Body of pancreas (tissue), 4 donors: Measurements from ENCODE around the gene ALX4. TPM values are rescaled to one million over a fixed set of nuclear protein-coding genes. Genes with fewer than 3 reads are reported as not detected.
A peak's percentile ranks its signal among the peaks of the same experiment; 100 is the strongest.

Experiments
- ATAC-seq: fragments of 150-250 bp; one replicate; pipeline ENCODE4 v1.9.1; 2016
- DNase-seq, 4 donors: peaks; one replicate each; pipeline ENCODE4 v3.0.0-alpha.2; 2019
- H3K27ac ChIP-seq, 4 donors: fragments of 200-600 bp; sonication (generic); 1 replicate in 3 of 4; 2 replicates in 1 of 4; pipeline versions ENCODE4 v1.5.1 to v1.6.1; 2016 to 2019; ENCODE audit warnings: mild to moderate bottlenecking in 1 of 4, mixed read lengths in 1 of 4, moderate library complexity in 1 of 4
- H3K27me3 ChIP-seq, 2 donors: fragments of 200-600 bp; sonication (generic); one replicate each; pipeline ENCODE4 v1.6.0; 2016; ENCODE audit warnings: mild to moderate bottlenecking in 1 of 2
- H3K36me3 ChIP-seq, 2 donors: fragments of 200-600 bp; sonication (generic); replicated peaks in 1 of 2; 2 replicates each; pipeline ENCODE4 v1.5.1; 2016; ENCODE audit warnings: low read depth in 2 of 2; ENCODE audit not compliant: insufficient read depth in 1 of 2
- H3K4me1 ChIP-seq: fragments of 200-600 bp; sonication (generic); one replicate; pipeline ENCODE4 v1.6.0; 2016
- H3K4me3 ChIP-seq, 2 donors: fragments of 200-600 bp; sonication (generic); 1 replicate in 1 of 2; 2 replicates in 1 of 2; pipeline ENCODE4 v1.5.1; 2016 to 2019
- H3K9me3 ChIP-seq, 3 donors: fragments of 200-600 bp; sonication (generic); 1 replicate in 2 of 3; 2 replicates in 1 of 3; pipeline ENCODE4 v1.5.1; 2016
- POLR2A ChIP-seq, 3 donors: fragments of 450-650 bp; IDR thresholded peaks; one replicate each; pipeline ENCODE4 v1.6.1; 2016; ENCODE audit warnings: antibody characterized with exemption in 3 of 3, mild to moderate bottlenecking in 2 of 3
- WGBS, 2 donors: methylation state at CpG; one replicate each; pipeline ENCODE4 v1.1.5; 2017; 5-methylcytosine and 5-hydroxymethylcytosine counted together
- intact Hi-C: fragments of 100-400 bp; cut with DNase I; formaldehyde crosslinking; loops from one replicate; pipeline ENCODE4 v1.15.1; 2023
- total RNA-seq, 2 donors: library from RNA; depleted of rRNA; stranded (reverse); fragments of >200 nt; gene quantifications; one replicate each; pipeline ENCODE4 v1.1.0, GENCODE V29; 2016
- TF ChIP-seq, protein P1 (sequence below), 7 experiments: fragments of 450-650 bp in 4 of 7; fragments of 200-600 bp in 3 of 7; sonication (generic) in 3 of 7; IDR thresholded peaks; one replicate each; pipeline ENCODE4 v1.5.1; 2016 to 2019; ENCODE audit warnings: antibody characterized with exemption in 7 of 7

The ALX4 gene
- total RNA-seq, 2 donors from 2014 or later, result not detected

DNA sequence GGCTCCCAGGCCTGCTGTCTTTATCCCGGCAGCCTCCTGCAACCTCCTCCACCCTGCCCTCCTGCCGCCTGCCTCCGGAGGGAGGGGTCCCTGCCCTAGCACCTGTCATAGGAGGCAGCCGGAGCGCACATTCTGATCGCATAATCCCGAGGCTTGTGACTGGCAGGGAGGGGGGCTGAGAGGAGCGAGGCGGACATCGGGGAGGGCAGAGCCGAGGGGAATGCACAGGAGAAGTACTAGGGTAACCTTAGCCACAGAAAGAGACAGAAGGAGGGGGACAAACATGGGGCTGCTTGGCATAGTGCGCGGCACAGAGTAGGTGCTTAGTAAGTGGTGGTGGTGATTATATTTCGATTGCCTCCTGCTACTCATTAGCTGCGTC is 9.2 kb upstream of the ALX4 start:
- ATAC-seq, result no peak
- Histone ChIP-seq H3K4me3 (no peak overlapping the region), H3K4me1 (peaks cover 18% of the 10 kb centered on the region), H3K27me3 (peaks cover 0 to 40% of the 10 kb centered on the region in 2 donors), H3K36me3 (no peaks in the 10 kb centered on the region), H3K9me3 (no peaks in the 10 kb centered on the region), H3K27ac (no peak overlapping the region)
- DNase-seq, result no peak
- TF ChIP-seq, protein P1, sequence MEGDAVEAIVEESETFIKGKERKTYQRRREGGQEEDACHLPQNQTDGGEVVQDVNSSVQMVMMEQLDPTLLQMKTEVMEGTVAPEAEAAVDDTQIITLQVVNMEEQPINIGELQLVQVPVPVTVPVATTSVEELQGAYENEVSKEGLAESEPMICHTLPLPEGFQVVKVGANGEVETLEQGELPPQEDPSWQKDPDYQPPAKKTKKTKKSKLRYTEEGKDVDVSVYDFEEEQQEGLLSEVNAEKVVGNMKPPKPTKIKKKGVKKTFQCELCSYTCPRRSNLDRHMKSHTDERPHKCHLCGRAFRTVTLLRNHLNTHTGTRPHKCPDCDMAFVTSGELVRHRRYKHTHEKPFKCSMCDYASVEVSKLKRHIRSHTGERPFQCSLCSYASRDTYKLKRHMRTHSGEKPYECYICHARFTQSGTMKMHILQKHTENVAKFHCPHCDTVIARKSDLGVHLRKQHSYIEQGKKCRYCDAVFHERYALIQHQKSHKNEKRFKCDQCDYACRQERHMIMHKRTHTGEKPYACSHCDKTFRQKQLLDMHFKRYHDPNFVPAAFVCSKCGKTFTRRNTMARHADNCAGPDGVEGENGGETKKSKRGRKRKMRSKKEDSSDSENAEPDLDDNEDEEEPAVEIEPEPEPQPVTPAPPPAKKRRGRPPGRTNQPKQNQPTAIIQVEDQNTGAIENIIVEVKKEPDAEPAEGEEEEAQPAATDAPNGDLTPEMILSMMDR (IDR thresholded peaks at IDR 0.05), result no peak
- no peak for TF ChIP-seq POLR2A (IDR thresholded peaks at IDR 0.05)
- WGBS, 2 donors, result 1 to 4% methylated on average over 11 to 15 of the region's 15 CpGs
- intact Hi-C loops, result no loop called here

DNA sequence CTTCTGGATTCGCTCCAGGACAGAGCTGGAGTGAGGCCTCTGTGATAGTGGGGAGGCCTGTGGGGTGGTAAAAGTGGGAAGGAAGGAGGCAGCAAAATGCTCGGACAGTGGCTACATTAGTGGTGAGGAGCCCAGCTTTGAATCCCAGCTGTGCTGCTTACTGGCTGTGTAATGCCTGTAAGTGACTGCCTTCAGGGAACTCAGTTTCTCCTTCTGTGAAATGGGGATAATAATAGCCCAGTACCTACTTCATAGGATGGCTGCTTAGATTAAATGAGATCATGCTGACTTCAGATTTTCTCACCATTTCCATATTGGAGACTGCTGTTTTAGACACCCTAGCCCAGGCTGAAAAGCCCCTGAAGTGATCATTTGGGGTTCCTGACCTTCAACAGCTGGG is 8.4 kb upstream of the ALX4 start:
- WGBS, 2 donors, result 18 to 25% methylated on average over 2 of the region's 2 CpGs
- no peak for TF ChIP-seq POLR2A (IDR thresholded peaks at IDR 0.05)
- TF ChIP-seq, protein P1 (IDR thresholded peaks at IDR 0.05), result no peak
- Histone ChIP-seq H3K9me3 (no peaks in the 10 kb centered on the region), H3K27me3 (peaks cover 0 to 43% of the 10 kb centered on the region in 2 donors), H3K4me1 (peaks cover 18% of the 10 kb centered on the region), H3K27ac (no peak overlapping the region), H3K36me3 (no peaks in the 10 kb centered on the region), H3K4me3 (no peak overlapping the region)
- intact Hi-C loops, result no loop called here
- DNase-seq (no peak), ATAC-seq (no peak)

DNA sequence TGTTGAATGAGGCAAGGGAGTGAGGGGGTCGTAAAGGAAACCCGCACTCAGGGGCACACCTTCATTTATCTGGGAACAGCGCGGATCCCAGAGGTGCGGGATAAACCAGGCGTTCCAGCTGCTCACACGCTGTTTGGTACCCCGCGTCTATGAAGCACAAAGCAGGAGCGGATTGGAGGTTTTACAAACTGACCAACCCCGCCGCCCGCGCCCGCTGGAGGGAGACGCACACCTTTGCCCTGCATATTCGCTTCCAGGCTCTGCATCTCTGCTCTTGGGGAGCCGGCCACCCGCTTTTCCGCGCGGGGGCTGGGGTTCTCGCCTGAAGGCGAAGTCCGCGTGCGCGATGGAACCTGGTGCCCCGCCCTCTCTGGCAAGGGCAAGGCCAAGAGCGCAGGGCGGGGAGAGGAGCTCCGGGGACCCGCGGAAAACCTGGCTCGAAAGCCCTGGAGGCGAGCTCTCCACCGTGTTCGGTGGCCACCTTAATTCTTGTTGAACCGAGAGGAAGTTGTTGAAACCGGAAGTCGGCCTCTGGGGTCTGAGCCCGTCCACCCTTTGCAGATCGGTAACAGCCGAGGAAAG is 6.8 kb upstream of the ALX4 start:
- H3K27ac ChIP-seq, result no peak overlapping the region
- WGBS, 2 donors, result 0 to 1% methylated on average over 6 to 42 of the region's 44 CpGs
- H3K36me3 ChIP-seq, result no peaks in the 10 kb centered on the region
- peaks cover 0 to 55% of the 10 kb centered on the region in 2 donors for H3K27me3 ChIP-seq
- peaks cover 18% of the 10 kb centered on the region for H3K4me1 ChIP-seq
- ATAC-seq (no peak), DNase-seq (peak in 1 of 4 donors; percentile 30)
- intact Hi-C loops, result no loop called here
- H3K9me3 ChIP-seq, result no peaks in the 10 kb centered on the region
- no peak for TF ChIP-seq POLR2A (IDR thresholded peaks at IDR 0.05)
- TF ChIP-seq, protein P1 (IDR thresholded peaks at IDR 0.05), result no peak
- no peak overlapping the region for H3K4me3 ChIP-seq

DNA sequence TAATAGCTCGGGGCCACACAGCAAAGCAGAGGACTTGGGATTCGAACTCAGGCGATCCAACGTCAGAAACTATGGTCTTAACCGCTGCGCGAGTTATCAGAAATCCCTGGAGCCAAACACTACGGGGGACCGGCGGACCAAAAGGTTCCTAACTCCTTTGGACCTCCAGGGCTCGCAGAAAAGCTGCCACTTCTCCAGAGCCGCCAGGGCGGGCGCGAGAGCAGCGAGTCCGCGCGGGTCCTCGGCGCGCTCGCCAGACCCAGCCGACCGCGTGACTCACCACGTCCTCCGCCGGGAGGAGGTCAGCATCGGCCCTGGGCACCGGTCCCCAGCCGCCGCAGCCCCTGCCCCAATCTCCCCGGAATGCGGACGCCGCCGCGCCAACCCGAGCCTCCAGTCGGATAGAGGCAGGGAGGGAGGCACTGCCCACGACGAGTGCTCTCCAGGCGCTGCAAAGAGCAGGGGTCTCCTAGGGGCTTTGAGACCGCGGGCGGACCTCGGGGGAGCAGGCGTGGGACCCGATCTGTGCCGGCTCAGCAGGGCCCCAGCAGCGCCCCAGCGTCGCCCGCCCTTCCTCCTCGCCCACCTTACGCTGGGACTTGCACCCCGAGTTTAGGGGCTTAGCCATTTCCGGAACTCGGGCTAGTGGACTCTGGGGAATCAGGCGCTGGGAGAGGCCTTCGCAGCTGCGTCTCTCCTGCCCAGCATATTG is 6.2 kb upstream of the ALX4 start:
- H3K27me3 ChIP-seq, result peaks cover 0 to 62% of the 10 kb centered on the region in 2 donors
- intact Hi-C loops, result no loop called here
- H3K4me1 ChIP-seq, result peaks cover 18% of the 10 kb centered on the region
- WGBS, 2 donors, result 0 to 2% methylated on average over 5 to 63 of the region's 63 CpGs
- H3K36me3 ChIP-seq, result no peaks in the 10 kb centered on the region
- no peak overlapping the region for H3K27ac ChIP-seq
- H3K4me3 ChIP-seq, result no peak overlapping the region
- ATAC-seq (peak; percentile 20), DNase-seq (peak in 1 of 4 donors; percentile 29)
- TF ChIP-seq, protein P1 (IDR thresholded peaks at IDR 0.05), result no peak
- TF ChIP-seq POLR2A (IDR thresholded peaks at IDR 0.05), result no peak
- no peaks in the 10 kb centered on the region for H3K9me3 ChIP-seq
